Smooth muscle cell of the brain vasculature (primary cell): ENCODE results near the gene CLIC1.

Source experiments
- DNase-seq: peaks from one replicate; pipeline ENCODE4 v3.0.0-alpha.2; 2012; ENCODE audit warnings: low read depth, low spot score

Gene CLIC1

DNA sequence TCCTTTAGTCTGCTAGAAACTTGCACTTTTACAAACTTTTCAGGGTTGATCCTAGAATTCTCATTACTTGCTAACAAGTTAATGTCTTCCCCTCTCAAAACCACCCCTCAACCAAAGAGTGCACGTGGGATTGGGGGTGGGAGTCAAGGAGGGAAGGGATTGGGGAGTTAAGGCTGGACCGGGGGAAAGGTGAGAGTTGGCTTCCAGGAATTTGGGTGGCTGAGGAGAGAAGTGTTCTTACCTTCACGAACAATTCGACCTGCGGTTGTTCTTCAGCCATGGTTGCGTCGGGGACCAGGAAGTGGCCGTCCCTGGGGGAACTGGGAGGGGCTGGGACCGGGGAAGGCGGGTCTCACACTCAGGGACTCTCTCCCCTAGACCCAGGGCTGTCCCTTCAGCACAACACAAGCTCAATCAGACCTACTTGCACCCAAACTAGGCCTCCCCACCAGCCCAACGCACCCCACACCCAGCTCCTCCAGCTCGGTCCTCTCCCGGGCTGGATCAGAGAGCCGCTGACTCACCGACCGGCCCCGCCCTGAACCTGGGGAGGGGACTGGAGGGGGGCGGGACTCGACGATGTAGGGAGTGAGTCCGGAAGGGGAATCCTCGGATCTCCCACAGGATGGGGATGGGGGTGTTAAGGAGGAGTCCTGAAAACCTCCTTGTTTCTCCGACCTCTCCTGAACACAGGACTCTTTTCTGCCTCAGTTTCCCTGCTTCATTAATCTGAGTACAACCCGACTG, at the start of gene CLIC1:
Gene CLIC1 (minus strand): TSS at position 510 of the 747 bp plus-strand sequence. CDS start 230 bp downstream, at position 280.
- DNase-seq, result no peak

DNA sequence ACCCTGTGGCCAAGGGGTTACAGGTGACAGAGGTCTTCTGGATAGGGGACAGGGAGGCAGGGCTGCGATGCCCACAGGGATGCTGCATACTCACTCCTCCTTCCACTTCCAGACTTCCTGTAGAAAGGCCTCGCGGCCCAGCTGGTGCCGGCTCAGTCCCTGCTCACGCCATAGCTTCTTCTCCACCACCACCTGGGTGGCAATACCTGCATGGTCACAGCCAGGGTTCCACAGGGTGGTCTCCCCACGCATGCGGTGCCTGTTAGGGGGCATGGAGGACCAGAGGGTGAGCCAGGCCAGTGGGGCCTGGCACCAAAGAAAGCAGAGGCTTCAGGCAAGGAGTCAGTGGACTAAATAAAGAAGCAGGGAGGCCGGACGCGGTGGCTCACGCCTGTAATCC, 49.1 kb upstream of the CLIC1 start:
- DNase-seq, result no peak

DNA sequence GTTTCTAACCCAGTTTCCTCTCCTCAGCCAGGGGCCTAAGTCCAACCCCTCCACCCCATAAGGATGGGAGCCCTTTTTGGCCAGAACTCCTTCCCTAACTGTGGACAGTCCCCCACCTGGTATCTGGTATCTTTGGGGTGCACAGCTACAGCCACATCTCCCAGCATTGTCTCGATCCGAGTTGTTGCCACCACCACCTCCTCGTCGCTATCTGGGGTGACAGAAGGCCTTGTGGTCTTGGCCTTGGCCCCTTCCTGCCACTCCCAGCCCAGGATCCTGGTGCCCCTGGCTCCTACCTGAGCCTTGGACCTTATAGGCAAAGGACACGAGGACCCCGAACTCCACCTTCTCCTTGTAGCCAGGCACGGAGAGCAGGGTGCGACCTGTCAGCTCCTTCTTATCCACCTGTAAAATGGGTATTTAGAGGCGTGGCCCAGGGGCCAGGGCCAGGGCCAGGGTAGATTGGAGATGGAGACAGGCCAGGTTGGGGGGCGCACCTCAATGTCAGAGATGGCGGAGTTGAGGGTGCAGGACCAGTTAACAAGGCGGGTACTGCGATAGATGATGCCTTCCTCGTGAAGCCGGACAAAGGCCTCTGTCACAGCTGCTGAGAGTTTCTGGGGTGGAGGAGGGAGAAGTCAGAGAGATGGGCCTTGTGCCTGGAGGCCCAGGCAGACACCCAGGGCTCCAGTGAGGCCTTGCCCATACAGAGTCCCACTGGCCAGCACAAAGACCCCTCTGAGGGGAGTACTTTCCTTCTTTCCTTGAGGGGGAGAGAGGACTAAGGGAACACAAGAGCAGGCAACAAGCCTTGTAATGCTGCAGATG, 48.0 kb upstream of the CLIC1 start:
- DNase-seq, result no peak

DNA sequence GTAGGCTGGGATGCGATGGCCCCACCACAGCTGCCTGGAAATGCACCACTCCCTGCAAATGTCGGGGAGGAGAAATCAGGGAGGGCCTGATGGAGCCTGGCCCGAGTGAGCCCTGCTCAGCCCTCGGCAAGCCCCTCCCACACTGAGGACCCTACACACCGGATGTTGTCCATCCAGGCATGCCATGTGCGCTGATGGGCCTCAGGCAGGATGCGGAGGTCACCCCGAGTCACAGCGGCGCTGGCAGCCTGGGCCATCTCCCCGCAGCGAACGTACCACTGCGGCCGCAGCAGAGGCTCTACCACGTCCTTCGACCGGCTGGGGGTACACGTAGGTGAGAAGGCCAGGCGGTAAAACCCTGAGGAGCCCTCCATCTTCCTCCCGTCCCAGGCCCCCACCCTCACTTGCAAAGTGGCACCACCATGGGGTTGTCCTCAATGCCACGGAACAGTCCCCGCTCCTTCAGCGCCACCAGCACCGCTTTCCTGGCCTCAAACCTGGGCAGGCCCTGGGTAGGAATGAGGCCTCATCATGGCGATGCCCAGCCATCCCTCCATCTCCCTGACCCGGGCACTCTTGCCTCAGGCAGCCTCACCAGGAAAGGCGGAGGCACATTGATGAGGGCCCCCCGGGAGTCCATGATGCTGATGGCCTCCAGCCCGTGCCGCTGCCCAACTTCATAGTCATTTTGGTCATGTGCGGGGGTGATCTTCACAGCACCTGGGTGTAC, 46.0 kb upstream of the CLIC1 start:
- DNase-seq, result no peak

DNA sequence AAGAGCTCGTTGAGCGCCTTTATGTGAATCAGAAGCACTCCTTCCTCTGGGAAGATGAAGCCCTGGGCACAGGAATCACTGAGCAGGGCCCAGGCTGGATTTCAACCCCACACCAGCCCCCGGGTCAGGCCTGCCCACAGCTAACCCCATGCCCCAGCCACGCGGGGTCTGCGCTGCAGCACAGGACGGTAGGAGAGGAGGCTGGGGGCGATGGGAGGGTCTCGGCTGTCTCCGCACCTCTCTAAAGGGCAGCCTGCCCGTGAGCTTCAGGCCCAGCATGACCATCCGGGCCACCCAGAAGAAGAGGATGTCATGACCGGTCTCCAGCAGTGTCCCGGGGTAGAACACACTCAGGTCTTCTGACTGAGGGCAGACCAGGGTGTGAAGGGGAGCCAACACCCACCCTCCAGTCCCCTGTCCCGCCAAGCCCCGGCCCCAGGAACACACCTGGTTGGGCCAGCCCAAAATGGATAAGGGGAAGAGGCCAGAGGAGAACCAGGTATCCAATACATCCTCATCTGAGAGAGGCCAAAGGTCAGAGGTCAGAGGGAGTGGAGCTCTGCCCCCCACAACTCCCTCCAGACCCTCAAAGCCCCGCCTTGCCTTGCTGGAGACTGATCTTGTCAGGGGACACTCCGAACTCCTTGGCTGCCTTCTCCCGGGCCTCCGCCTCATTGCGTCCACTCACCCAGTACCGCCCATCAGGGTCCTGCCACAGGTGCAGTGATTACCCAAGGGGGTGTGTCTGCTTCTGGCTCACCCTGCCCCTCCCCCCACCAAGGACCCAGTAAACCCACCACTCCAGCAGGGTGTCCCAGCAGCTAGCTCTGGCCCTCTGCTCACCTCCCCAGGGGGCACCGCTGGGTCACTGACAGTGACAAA, 45.2 kb upstream of the CLIC1 start:
- no peak for DNase-seq

DNA sequence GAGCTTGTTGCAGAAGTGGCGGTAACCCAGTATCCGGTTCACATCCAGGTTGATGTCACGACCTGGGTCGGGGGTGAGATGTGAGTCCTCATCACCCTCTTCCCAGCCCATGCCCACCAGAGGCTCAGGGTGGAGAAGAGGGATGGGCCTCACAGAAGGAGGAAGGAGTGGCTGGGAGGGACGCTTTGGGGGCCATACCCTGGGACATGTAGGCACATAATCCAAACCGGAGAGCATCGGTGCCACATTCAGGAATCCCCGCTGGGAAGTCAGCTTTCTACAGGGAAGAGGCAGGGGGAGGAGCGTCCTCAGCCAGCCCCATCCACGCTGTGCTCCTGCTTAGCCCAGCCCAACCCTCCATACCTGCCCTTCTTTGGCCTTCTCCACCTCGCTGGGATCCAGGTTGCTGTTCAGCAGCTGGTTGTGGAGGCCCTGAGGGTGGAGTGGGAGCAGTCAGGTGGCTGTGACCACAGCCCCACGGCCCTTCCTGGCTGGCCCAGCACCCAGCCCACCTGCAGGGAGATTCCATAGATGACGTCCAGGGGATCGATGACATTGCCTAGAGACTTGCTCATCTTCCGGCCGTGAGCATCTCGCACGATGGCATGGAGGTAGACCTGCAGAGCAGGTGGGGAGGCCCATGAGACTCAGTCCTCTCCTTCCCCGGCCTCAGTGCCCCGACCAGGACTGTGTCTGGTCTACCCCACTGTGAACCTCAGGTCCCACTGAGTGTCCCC, 44.3 kb upstream of the CLIC1 start:
- no peak for DNase-seq

DNA sequence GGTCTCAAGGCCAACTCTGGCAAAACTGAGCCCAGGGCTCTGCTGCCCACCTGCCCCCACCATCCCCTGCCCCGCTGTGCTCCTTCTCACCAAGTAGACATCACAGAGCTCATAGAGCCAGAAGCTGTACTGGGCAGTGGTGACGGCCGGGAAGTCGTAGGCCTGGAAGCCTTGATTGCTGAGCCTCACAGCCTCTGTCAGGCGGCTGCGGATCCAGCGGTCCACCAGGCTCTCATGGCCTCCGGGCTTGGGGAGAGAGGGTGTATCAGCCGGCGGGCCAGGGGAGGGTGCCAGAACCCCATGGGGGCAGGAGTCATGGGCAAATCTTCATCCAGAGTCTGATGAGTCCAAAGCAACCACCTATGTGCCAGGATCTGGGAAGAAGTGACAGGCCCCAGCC, 43.6 kb upstream of the CLIC1 start:
- DNase-seq, result no peak

DNA sequence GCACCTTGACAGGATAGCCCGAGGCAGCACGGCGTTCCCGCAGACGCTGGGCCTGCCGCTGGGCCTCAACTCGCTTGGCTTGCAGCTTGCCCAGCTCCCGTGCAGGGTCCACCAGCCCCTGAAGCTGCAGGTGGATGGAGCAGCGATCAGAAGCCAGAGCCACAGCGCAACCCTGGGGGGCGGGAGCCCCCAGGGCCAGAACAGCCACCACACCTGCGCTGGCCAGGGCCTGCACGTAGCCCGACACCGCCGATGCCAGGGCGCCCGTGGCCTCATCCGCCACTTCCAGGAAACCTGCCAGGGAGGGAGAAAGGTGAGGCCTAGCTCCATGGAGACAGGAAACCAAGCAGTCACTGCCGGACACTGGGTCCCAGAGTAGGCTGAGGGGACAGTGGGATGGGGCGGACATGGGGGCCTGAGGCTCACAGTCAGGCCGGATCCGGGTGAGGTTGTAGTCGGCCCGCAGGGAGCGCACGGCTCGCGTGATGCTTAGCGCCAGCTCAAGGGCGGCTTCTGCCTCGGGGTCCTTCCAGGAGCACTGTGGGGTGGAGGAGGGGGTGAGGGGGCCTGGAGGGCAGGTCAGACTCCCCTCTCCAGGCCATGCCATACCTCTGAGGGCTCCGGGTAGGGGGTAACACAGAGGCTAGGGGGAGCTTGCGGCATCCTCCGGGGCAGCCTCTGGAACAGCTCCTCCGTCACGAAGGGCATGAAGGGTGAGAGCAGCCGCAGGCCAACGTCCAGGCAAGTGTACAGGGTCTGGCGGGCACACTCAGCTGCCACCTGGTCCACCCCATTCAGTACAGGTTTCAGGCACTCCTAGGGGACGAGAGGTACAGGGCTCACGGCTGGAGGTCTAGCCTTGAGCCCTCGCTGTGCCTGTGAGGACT, 42.9 kb upstream of the CLIC1 start:
- DNase-seq, result no peak

DNA sequence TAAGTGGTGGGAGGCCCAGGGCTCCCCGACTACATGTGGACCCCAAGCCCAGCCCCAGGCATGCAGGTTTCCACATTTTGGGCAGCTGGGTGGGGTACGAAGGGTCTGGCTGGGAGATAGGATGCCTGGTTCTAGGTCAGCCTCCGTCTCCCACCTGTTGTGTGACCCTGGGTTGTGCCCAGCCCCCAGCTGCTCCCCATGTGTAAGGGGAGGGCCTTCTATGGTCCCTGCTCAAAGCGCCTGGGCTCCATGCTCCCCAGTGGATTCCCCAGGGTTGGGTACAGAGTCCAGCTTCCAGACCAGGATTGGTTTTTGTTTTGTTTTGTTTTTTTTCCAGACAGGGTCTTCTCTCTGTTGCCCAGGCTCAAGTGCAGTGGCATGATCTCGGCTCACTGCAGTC, 41.9 kb upstream of the CLIC1 start:
- DNase-seq, result no peak

DNA sequence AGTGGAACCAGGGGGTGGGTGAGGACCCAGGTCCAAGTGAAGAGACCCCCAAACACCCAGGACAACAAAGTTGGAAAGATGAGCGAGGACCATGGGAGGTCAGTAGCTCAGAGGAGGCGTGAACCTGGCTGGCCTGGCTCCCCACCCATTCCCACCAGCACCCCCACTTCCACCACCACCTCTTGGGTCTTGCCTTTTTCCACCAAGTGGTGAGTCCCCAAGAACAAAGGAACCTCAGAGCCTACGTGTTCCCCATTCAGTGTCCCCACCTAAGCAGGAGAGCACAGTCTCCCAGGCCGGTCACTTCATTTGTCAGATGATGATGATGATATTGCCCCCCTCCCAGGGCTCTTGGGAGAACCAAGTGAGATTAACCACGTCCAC, 41.3 kb upstream of the CLIC1 start:
- DNase-seq, result no peak

DNA sequence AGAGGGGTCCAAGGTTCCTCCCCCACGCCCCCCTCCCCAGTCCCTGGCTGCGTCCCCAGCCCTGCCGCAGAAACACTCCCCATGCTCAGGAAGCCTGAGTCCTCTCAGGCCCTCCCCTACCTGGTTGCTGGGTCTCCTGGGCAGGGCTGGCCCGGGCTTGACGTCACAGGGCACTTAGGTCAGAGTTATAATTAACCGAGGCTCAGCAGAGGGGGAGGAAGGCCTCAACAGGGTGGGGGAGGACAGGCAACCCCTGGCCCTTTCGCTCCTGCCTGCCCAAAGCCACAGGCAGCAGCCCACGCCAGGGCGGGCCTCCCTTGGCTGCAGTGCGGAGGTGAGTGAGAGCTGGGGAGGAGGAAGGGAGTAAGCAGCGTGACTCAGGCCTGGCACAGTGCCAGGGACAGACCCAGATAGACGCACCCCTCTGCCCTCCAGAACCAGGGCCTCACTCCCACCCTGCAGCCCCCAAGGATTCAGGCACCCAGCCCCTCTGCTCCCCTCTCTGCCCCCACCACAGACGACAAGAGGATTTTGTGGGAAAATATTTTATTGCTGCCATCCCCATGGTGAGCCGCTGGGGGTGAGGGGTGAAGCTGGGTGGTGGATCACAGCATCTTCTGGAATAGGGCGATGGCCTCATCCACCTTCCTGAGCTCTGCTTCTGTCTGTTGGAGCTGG, 40.8 kb upstream of the CLIC1 start, which contains the start of gene VWA7:
Gene VWA7 (minus strand): TSS at position 340 of the 678 bp plus-strand sequence. CDS start 549 bp downstream, outside the sequence.
- no peak for DNase-seq

DNA sequence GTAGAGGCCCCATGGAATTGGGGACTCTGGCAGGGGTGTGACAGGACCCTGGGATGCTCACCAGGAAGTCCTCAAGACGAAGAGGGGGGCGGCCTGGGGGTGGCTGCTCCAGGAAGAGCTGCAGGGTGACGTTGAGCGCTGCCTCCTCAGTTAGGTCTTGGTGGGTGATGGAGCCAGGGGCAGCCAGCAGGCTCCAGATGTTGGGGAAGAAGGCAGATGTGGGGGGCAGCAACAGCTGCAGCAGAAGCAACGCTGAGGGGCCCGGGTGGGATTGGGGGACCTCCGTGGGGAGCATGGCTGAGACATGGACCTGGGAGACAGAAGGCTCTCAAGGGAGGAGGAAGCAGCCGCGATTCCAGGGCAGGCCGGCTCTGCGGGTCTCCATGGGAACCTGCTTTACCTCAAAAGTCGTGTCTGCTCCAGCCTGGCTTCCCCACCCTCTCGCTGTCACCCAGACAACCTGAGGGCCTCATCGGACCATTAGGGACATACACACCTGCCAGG, 40.2 kb upstream of the CLIC1 start:
- no peak for DNase-seq

DNA sequence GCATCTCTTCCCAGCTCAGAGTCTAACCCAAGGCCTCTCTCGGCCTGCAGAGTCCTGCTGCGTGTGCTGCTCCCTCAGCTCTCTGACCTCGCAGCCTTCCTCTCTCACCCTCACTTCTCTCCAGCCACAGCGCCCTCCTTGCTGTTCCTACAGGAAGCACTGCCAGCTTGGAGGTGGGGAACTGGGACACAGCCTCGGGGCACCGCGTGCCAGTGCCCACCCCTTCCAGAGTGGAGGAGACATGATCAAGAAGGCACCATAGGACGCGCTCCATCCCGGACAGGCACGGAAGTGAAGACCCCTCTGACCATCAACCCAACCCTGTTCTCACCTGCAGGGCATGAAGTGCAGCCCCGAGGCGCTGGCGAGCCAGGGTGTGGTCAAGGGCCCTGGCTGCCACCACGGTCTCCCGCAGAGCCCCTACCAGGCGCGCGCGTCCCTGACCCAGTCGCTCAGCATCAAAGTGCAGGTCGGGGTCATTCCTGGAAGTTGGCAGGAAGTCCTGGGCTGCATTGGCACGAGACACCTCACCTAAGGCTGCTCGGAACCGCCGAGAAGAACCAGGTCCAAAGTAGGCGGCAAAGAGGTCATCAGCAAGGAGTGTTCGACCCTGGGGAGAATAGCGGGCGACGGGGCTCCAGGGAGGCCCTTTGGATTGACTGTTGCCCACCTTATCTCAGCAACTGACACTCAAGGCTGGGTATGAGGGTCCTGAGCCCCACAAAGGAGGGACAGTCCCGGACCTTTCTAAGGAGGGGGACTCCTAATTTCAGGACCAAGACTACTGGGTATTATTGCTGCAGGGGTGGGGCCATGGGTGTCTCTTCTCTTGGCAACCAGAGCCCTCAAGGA, 39.5 kb upstream of the CLIC1 start:
- no peak for DNase-seq

DNA sequence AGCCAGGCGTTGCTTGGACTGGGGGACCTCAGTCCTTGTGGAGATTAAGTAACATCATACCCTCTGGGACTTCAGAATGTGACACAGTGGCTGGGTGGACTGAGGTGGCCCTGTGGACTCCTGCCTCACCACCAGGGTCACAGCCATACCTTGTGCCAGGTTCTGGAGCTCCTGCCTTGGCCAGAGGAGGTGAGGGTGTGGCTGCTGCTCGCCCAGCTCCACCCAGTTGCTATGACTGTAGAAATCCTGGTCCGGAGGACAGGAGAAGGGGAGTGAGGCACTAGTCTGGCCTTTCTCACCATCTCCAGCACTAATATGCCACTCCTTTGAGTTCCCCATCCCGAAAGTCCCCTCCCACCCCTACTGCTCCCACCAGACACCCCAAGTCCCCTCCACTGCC, 38.9 kb upstream of the CLIC1 start:
- DNase-seq, result no peak

DNA sequence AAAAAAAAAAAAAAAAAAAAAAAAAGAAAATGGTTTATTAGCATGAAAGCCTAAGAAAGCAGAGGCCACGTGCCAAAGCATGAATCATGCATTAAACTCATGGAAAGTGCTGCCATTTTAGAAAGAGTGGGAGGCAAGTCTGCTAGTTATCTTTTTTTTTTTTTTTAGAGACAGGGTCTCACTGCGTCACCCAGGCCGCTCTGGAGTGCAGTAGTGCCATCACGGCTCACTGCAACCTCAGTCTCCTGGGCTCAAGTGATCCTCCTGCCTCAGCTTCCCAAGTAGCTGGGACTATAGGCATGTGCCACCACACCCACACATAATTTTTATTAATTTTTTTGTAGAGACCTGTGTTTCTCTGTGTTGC, 35.6 kb upstream of the CLIC1 start:
- DNase-seq, result no peak

DNA sequence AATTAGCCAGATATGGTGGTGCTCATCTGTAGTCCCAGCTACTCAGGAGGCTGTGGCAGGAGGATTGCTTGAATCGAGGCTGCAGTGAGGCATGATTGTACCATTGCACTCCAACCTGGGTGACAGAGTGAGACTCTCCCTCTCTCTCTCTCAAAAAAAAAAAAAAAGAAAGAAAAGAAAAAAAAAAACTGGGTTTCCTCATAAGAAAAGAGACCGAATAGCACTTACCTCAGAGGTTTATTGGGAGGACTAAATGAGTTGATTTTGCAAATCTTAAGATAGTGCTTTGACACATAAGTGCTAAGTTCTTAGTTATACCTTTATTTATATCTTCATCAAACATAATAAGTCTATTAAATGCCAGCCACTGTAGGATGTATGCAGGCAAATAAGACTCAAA, 34.5 kb upstream of the CLIC1 start:
- no peak for DNase-seq

DNA sequence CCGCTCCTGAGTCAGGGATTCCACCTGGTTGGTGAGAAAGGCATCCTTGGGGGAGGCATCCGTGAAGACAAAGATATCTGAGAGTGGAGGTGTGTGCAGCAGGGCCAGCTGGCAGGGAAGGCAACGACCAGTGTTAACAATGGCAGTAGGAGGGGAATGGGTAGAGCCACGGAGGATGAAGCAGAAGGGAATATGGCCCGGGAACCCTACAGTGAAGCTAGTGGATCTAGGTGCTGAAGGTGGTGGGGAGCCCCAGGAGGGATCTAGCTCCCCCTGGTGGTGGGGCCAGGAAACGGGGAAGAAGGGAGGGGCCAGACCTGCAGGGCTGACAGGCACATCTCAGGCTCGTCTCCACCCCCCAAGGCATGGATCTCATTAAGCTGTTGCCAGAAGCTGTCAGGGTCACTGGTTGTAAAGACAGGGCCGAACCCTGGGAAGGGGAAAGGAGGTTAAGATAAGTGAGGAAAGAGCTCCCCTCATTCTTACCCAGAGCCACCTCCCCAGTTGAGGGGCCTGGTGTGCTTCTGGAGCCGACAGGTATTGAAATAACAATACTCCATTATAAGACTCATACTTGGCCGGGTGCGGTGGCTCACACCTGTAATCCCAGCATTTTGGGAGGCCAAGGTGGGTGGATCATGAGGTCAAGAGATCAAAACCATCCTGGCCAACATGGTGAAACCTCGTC, 33.5 kb upstream of the CLIC1 start:
- DNase-seq, result no peak
